OCI-LY7 (cell line): ENCODE data around the gene DUSP22. TPM values are rescaled to one million over a fixed set of nuclear protein-coding genes. Genes with fewer than 3 reads are reported as not detected.
"Not testable (repeated sequence)": the region's sequence is repeated elsewhere in the genome, so short reads cannot be mapped to it uniquely, and the experiment has no call there.

Source experiments
- BruUV-seq: library from RNA; stranded (reverse); fragments of 400-500 nt; replicated peaks from 2 replicates; lab custom pipeline; 2021; lab: Mats Ljungman, UMichigan
- CTCF ChIA-PET: fragments of 300-600 bp; sonication (Branson Sonifier 250); formaldehyde crosslinking; loops from one replicate; lab custom pipeline; 2022; ENCODE audit warnings: antibody characterized with exemption; ENCODE audit not compliant: unreplicated experiment; lab: Charles Lee
- POLR2A ChIA-PET: fragments of 300-600 bp; sonication (Branson Sonifier 250); formaldehyde crosslinking; loops from one replicate; lab custom pipeline; 2022; ENCODE audit warnings: antibody characterized with exemption; lab: Charles Lee
- DNase-seq: peaks from one replicate; pipeline ENCODE4 v3.0.0-alpha.2; 2015; ENCODE audit warnings: low spot score
- H2AFZ ChIP-seq: fragments of 200-600 bp; sonication (generic), shearing (Covaris generic); 2 replicates; pipeline ENCODE4 v1.6.1; 2014; ENCODE audit warnings: mild to moderate bottlenecking, antibody characterized with exemption, low read length, moderate library complexity
- H3K27ac ChIP-seq: fragments of 200-600 bp; sonication (generic); 2 replicates; pipeline ENCODE4 v1.5.1; 2014; ENCODE audit warnings: mixed run types, low read depth, mild to moderate bottlenecking, moderate library complexity, low read length, inconsistent platforms; ENCODE audit not compliant: poor library complexity, severe bottlenecking
- H3K36me3 ChIP-seq: fragments of 200-600 bp; sonication (generic); 2 replicates; pipeline ENCODE4 v1.6.1; 2014; ENCODE audit warnings: mild to moderate bottlenecking, antibody characterized with exemption, low read length, moderate library complexity, mixed read lengths; ENCODE audit not compliant: insufficient read depth
- H3K4me1 ChIP-seq: fragments of 200-600 bp; sonication (generic); 2 replicates; pipeline ENCODE4 v1.5.1; 2014; ENCODE audit warnings: mild to moderate bottlenecking, low read length; ENCODE audit not compliant: insufficient read depth, poor library complexity, severe bottlenecking
- H3K4me2 ChIP-seq: fragments of 200-600 bp; sonication (generic); 2 replicates; pipeline ENCODE4 v1.6.1; 2014; ENCODE audit warnings: mild to moderate bottlenecking, low read length
- H3K4me3 ChIP-seq: fragments of 200-600 bp; sonication (generic); 2 replicates; pipeline ENCODE4 v1.5.1; 2014; ENCODE audit warnings: mild to moderate bottlenecking, low read depth, low read length; ENCODE audit not compliant: poor library complexity, severe bottlenecking
- H3K79me2 ChIP-seq: fragments of 200-600 bp; sonication (generic); 2 replicates; pipeline ENCODE4 v1.6.1; 2016; ENCODE audit warnings: low read depth, mild to moderate bottlenecking, low read length, moderate library complexity, mixed read lengths; ENCODE audit not compliant: insufficient read depth
- H3K9me2 ChIP-seq: fragments of 200-600 bp; sonication (generic); 2 replicates; pipeline ENCODE4 v1.6.1; 2016; ENCODE audit warnings: mild to moderate bottlenecking, low read length, mixed read lengths; ENCODE audit not compliant: insufficient read depth
- H3K9me3 ChIP-seq: fragments of 200-600 bp; sonication (generic); 2 replicates; pipeline ENCODE4 v1.6.1; 2014; ENCODE audit warnings: mild to moderate bottlenecking, mixed run types, low read length, mixed read lengths
- H4K20me1 ChIP-seq: fragments of 200-600 bp; sonication (generic); 2 replicates; pipeline ENCODE4 v1.6.1; 2014; ENCODE audit warnings: mild to moderate bottlenecking, antibody characterized with exemption, low read length, moderate library complexity, mixed read lengths; ENCODE audit not compliant: insufficient read depth
- CTCF ChIP-seq: fragments of 200-600 bp; sonication (generic); conservative IDR thresholded peaks from 2 replicates; pipeline ENCODE4 v1.5.1; 2014; ENCODE audit warnings: mild to moderate bottlenecking, antibody characterized with exemption, low read length, moderate library complexity, mixed read lengths
- EZH2phosphoT487 ChIP-seq: fragments of 200-600 bp; sonication (generic); IDR thresholded peaks from 2 replicates; pipeline ENCODE4 v1.6.1; 2018; ENCODE audit warnings: low read depth, borderline replicate concordance, mild to moderate bottlenecking, mixed run types, antibody characterized with exemption, low read length, moderate library complexity, mixed read lengths
- intact Hi-C: fragments of 100-400 bp; cut with micrococcal nuclease; formaldehyde crosslinking; loops from one replicate; pipeline ENCODE4 v1.10.0; 2022; ENCODE audit not compliant: unreplicated experiment
- total RNA-seq, 2 experiments: library from RNA; depleted of rRNA in 1 of 2; stranded (reverse); fragments of >200 nt in 1 of 2; shearing (Covaris generic) in 1 of 2; gene quantifications; 2 replicates each; pipeline ENCODE4 v1.2.3, GENCODE V29; 2014 to 2022

DUSP22 gene
- total RNA-seq, 2 experiments from 2014 or later, result 149 to 171 TPM

GRCh38 chr6:370555-370954 lies 78.3 kb downstream of the DUSP22 start:
- no peaks in the 10 kb centered on the region for H3K9me3 ChIP-seq
- H4K20me1 ChIP-seq, result no peaks in the 10 kb centered on the region
- CTCF ChIA-PET, result no interaction called here
- BruUV-seq, result no TSS peak
- intact Hi-C loops, result no loop called here
- H3K36me3 ChIP-seq, result no peaks in the 10 kb centered on the region
- no peak overlapping the region for H3K27ac ChIP-seq
- no peak overlapping the region for H2AFZ ChIP-seq
- TF ChIP-seq EZH2phosphoT487, result no peak
- POLR2A ChIA-PET, result interaction anchor here (0.8 to 5.7 kb wide), 4 partner anchors 9 to 42 kb away, joined by 3 to 26 read pairs (median 8); partner anchors contain the start of gene IRF4
- no peak overlapping the region for H3K4me2 ChIP-seq
- H3K79me2 ChIP-seq, result no peaks in the 10 kb centered on the region
- peaks cover 42% of the 10 kb centered on the region for H3K4me1 ChIP-seq
- H3K9me2 ChIP-seq, result no peaks in the 10 kb centered on the region
- no peak for DNase-seq
- no peak overlapping the region for H3K4me3 ChIP-seq

- intact Hi-C loops, H3K36me3 ChIP-seq, H4K20me1 ChIP-seq, H3K9me2 ChIP-seq, H3K9me3 ChIP-seq, DNase-seq, H3K27ac ChIP-seq, H3K79me2 ChIP-seq, CTCF ChIA-PET, BruUV-seq, H2AFZ ChIP-seq, H3K4me3 ChIP-seq: not testable (repeated sequence)
- 0 out of 2 replicates have a peak overlapping the region, but pooled peaks have one; percentile 42 for H3K4me2 ChIP-seq
- POLR2A ChIA-PET, result interaction anchor here (0.7 to 5.7 kb wide), 7 partner anchors 8 to 26 kb away, joined by 3 to 26 read pairs (median 9); partner anchors contain the start of gene IRF4
- peaks cover 42% of the 10 kb centered on the region for H3K4me1 ChIP-seq
Measured at GRCh38 chr6:371851-372250, 79.6 kb downstream of the DUSP22 start.

- H3K4me2 ChIP-seq, result peak overlapping the region; percentile 42
- no peaks in the 10 kb centered on the region for H4K20me1 ChIP-seq
- H3K27ac ChIP-seq, result peak overlapping the region; percentile 2
- H3K9me3 ChIP-seq, result no peaks in the 10 kb centered on the region
- peak overlapping the region; percentile 0; the same call in 1 of the 2 replicates for H2AFZ ChIP-seq
- H3K9me2 ChIP-seq, result no peaks in the 10 kb centered on the region
- TF ChIP-seq CTCF (no peak), EZH2phosphoT487 (no peak)
- intact Hi-C loops, result no loop called here
- peak; percentile 68 for DNase-seq
- no peaks in the 10 kb centered on the region for H3K36me3 ChIP-seq
- no TSS peak for BruUV-seq
- H3K4me3 ChIP-seq, result peak overlapping the region; percentile 3
- H3K4me1 ChIP-seq, result peaks cover 42% of the 10 kb centered on the region
- ChIA-PET CTCF (interaction anchor here (0.6 to 1.0 kb wide), 3 partner anchors 13 to 182 kb away, joined by 3 to 4 read pairs (median 3); no protein-coding TSS in a partner anchor), POLR2A (interaction anchor here (0.7 to 5.7 kb wide), 9 partner anchors 9 to 28 kb away, joined by 3 to 26 read pairs (median 6); partner anchors contain the start of gene IRF4)
- H3K79me2 ChIP-seq, result no peaks in the 10 kb centered on the region
Measured at GRCh38 chr6:372336-372911, 80.1 kb downstream of the DUSP22 start.
